Endodermal cell (in vitro differentiated cells): ENCODE results near the gene CYBC1. TPM values are rescaled to one million over a fixed set of nuclear protein-coding genes. Genes with fewer than 3 reads are reported as not detected.
"Not testable (repeated sequence)": the region's sequence is repeated elsewhere in the genome, so short reads cannot be mapped to it uniquely, and the experiment has no call there.

Experiments
- DNase-seq: peaks from one replicate; pipeline ENCODE4 v3.0.0-alpha.2; 2017
- H3K27ac ChIP-seq: 2 replicates; pipeline ENCODE4 v1.5.1; 2013; ENCODE audit warnings: mild to moderate bottlenecking, low read depth, low read length, moderate library complexity
- H3K27me3 ChIP-seq: 2 replicates; pipeline ENCODE4 v1.6.1; 2013; ENCODE audit warnings: mild to moderate bottlenecking, low read length, moderate library complexity; ENCODE audit not compliant: insufficient read depth, control insufficient read depth, poor library complexity, severe bottlenecking
- H3K36me3 ChIP-seq: 2 replicates; pipeline ENCODE4 v1.7.0; 2013; ENCODE audit warnings: mild to moderate bottlenecking, low read length, moderate library complexity; ENCODE audit not compliant: control insufficient read depth, insufficient read depth
- H3K4me1 ChIP-seq: one replicate; pipeline ENCODE4 v1.7.0; 2013; ENCODE audit warnings: low read length; ENCODE audit not compliant: control insufficient read depth, insufficient read depth
- H3K4me3 ChIP-seq: 2 replicates; pipeline ENCODE4 v1.5.1; 2013; ENCODE audit warnings: mild to moderate bottlenecking, low read length, moderate library complexity
- H3K9ac ChIP-seq: 2 replicates; pipeline ENCODE4 v1.6.1; 2013; ENCODE audit warnings: mild to moderate bottlenecking, low read length, moderate library complexity; ENCODE audit not compliant: poor library complexity, severe bottlenecking; ENCODE audit errors: extremely low read depth
- H3K9me3 ChIP-seq: 2 replicates; pipeline ENCODE4 v1.6.1; 2013; ENCODE audit warnings: mild to moderate bottlenecking, low read length, moderate library complexity; ENCODE audit not compliant: control insufficient read depth
- H3K27ac Mint-ChIP-seq: 2 replicates; pipeline ENCODE4 v1.8.0; 2020; ENCODE audit warnings: mixed read lengths
- H3K27me3 Mint-ChIP-seq: 2 replicates; pipeline ENCODE4 v1.8.0; 2021; ENCODE audit warnings: mild to moderate bottlenecking, mixed read lengths; ENCODE audit not compliant: insufficient read depth
- H3K36me3 Mint-ChIP-seq: 2 replicates; pipeline ENCODE4 v1.8.0; 2020; ENCODE audit warnings: low read depth, mixed read lengths
- H3K4me1 Mint-ChIP-seq: 2 replicates; pipeline ENCODE4 v1.8.0; 2020; ENCODE audit warnings: mixed read lengths
- H3K4me3 Mint-ChIP-seq: 2 replicates; pipeline ENCODE4 v1.8.0; 2020; ENCODE audit warnings: mild to moderate bottlenecking, moderate library complexity, mixed read lengths
- H3K9me3 Mint-ChIP-seq: 2 replicates; pipeline ENCODE4 v1.8.0; 2020; ENCODE audit warnings: mild to moderate bottlenecking, mixed read lengths
- CTCF ChIP-seq: fragments of 200-600 bp; sonication (generic); conservative IDR thresholded peaks from 2 replicates; pipeline ENCODE4 v1.5.0; 2021; ENCODE audit warnings: antibody characterized with exemption, mild to moderate bottlenecking
- WGBS, 2 experiments: methylation state at CpG; one replicate each; pipeline versions ENCODE4 v1.1.5 to v1.1.7; 2013; ENCODE audit warnings: missing lambda C conversion rate in 2 of 2, mixed read lengths in 1 of 2; ENCODE audit not compliant: insufficient coverage in 1 of 2, insufficient read length in 1 of 2; 5-methylcytosine and 5-hydroxymethylcytosine counted together
- total RNA-seq, 2 donors: library from RNA; stranded (reverse); fragmentation: NEBNext Ultra II Directional in 1 of 2; extraction: Animal tissue kit (Norgen Biotek cat#: 25700) in 1 of 2; gene quantifications; 2 replicates in 1 of 2; 3 replicates in 1 of 2; pipeline ENCODE4 v1.2.1, GENCODE V29; 2021

Gene CYBC1
- total RNA-seq, 2 donors from 2014 or later, result 71.2 to 88.5 TPM

DNA sequence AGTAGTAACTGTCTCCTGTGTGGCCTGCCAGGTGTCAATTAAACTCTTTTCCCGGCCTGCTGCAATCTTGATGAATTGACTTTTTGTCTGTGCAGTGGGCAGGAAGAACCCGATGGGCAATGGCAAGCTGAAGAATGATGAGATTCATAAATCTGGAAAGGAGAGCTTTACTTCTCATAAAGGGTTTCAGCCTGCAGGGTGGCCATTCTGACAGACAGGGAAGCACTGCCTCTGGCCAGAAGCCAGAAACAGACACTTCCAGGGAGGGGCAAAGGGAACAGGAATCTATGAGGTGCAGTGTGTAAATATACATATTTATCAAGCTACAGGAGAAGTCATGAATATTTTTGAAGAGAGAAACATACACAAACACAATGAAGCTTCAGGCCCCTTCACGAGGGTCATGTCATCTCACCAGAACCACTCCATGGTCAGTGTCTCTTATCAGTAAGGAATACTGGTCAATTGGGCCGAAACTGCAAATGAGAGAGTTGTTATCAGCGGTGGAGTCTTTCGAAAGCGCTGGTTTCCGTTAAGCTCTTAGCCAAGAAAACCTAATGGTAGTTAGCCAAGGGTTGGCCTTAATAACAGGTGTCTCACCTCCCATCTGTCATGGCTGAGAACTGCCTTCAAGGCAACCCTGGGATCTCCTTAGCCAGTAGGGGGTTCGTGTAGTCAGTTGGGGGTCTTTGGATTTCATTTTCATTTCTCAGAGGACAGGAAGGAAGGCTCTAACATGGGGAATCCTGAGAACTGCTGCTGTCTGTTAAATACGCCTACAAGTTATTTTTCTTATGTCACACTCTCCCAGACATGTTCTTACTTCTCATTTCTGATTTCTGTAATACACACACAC is 6.7 kb upstream of the CYBC1 start:
- Mint-ChIP-seq H3K27me3 (peaks cover 3% of the 10 kb centered on the region), H3K4me1 (peaks cover 5% of the 10 kb centered on the region), H3K4me3 (peak overlapping the region; percentile 85), H3K27ac (peak overlapping the region; percentile 87), H3K36me3 (peaks cover 17% of the 10 kb centered on the region), H3K9me3 (peaks cover 37% of the 10 kb centered on the region)
- WGBS, 2 experiments, result 75 to 78% methylated on average over 10 of the region's 10 CpGs
- Histone ChIP-seq H3K27me3 (no peaks in the 10 kb centered on the region), H3K9me3 (peaks cover 10% of the 10 kb centered on the region), H3K9ac (no peak overlapping the region), H3K27ac (peak overlapping the region; percentile 100), H3K4me3 (peak overlapping the region; percentile 86), H3K4me1 (peaks cover 4% of the 10 kb centered on the region), H3K36me3 (peaks cover 14% of the 10 kb centered on the region)
- peak; percentile 44 for DNase-seq
- TF ChIP-seq CTCF, result no peak

GRCh38 chr17:82453706-82454105 is 3.2 kb upstream of the CYBC1 start:
- H3K27me3 Mint-ChIP-seq, H3K4me1 ChIP-seq, H3K36me3 ChIP-seq, H3K27ac ChIP-seq, H3K36me3 Mint-ChIP-seq, H3K27me3 ChIP-seq, H3K4me3 ChIP-seq, H3K4me1 Mint-ChIP-seq, H3K4me3 Mint-ChIP-seq, H3K9ac ChIP-seq, H3K27ac Mint-ChIP-seq: not testable (repeated sequence)
- peaks cover 16% of the 10 kb centered on the region for H3K9me3 ChIP-seq
- peak; percentile 41 for DNase-seq
- H3K9me3 Mint-ChIP-seq, result peaks cover 49% of the 10 kb centered on the region
- WGBS, 2 experiments, result 92 to 95% methylated on average over 9 to 21 of the region's 21 CpGs

GRCh38 chr17:82453151-82453550 is 2.6 kb upstream of the CYBC1 start:
- not testable (repeated sequence) for H3K27me3 Mint-ChIP-seq, DNase-seq, H3K4me1 ChIP-seq, H3K9ac ChIP-seq, H3K27me3 ChIP-seq, H3K4me3 ChIP-seq, H3K4me3 Mint-ChIP-seq, H3K27ac Mint-ChIP-seq, H3K4me1 Mint-ChIP-seq, H3K36me3 Mint-ChIP-seq, H3K27ac ChIP-seq, H3K36me3 ChIP-seq
- peaks cover 49% of the 10 kb centered on the region for H3K9me3 Mint-ChIP-seq
- WGBS, 2 experiments, result 78 to 90% methylated on average over 2 to 6 of the region's 7 CpGs
- peaks cover 16% of the 10 kb centered on the region for H3K9me3 ChIP-seq

DNA sequence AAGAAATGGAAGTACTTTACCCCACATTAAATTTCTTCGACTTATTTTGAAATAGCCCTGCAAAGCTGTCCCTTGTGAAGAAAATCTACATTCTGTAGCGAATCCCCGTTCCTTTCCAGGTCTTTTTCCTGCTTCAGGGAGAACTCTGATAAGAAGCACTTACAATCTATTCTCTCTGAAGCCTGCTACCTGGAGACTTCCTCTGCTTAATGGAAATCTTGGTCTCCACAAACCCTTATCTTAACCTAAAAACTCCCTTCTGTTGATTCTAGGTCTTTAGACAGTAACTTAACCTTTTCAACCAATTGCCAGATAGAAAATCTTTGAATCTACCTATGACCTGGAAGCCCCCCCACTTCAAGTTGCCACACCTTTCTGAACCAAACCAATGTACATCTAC is 1.6 kb upstream of the CYBC1 start:
- TF ChIP-seq CTCF, result no peak
- 93 to 96% methylated on average over 3 of the region's 3 CpGs for WGBS, 2 experiments
- H3K4me3 Mint-ChIP-seq, result no peak overlapping the region
- DNase-seq, result no peak
- H3K4me3 ChIP-seq, result peak overlapping the region; percentile 36
- H3K27ac ChIP-seq, result no peak overlapping the region
- peaks cover 4% of the 10 kb centered on the region for H3K27me3 Mint-ChIP-seq
- H3K36me3 Mint-ChIP-seq, result peaks cover 5% of the 10 kb centered on the region
- H3K9ac ChIP-seq, result no peak overlapping the region
- H3K27me3 ChIP-seq, result no peaks in the 10 kb centered on the region
- H3K36me3 ChIP-seq, result no peaks in the 10 kb centered on the region
- no peak overlapping the region for H3K27ac Mint-ChIP-seq
- peaks cover 47% of the 10 kb centered on the region for H3K9me3 Mint-ChIP-seq
- H3K9me3 ChIP-seq, result peaks cover 16% of the 10 kb centered on the region
- peaks cover 5% of the 10 kb centered on the region for H3K4me1 Mint-ChIP-seq
- H3K4me1 ChIP-seq, result peaks cover 5% of the 10 kb centered on the region
